ENCODE data around the gene DHRSX.
"Not testable (repeated sequence)": the region's sequence is repeated elsewhere in the genome, so short reads cannot be mapped to it uniquely, and the experiment has no call there.

DHRSX gene

GRCh38 chrX:2419418-2419817, 81.4 kb downstream of the DHRSX start:
- not testable (repeated sequence) for DNase-seq

- no peak for DNase-seq
Observed at GRCh38 chrX:2418000-2418399, 82.8 kb downstream of the DHRSX start.

GRCh38 chrX:2416851-2417604, 83.7 kb downstream of the DHRSX start:
- no peak for DNase-seq

- DNase-seq: no peak
Observed at GRCh38 chrX:2414384-2414783, 86.4 kb downstream of the DHRSX start.

GRCh38 chrX:2413969-2414368, 86.8 kb downstream of the DHRSX start:
- DNase-seq: no peak

GRCh38 chrX:2412131-2412530, 88.6 kb downstream of the DHRSX start:
- DNase-seq: no peak

- no peak for DNase-seq
Observed at GRCh38 chrX:2410279-2411020, 90.3 kb downstream of the DHRSX start.

GRCh38 chrX:2409796-2410195, 91.0 kb downstream of the DHRSX start:
- DNase-seq: no peak

GRCh38 chrX:2408856-2409255, 91.9 kb downstream of the DHRSX start:
- DNase-seq: no peak

- no peak for DNase-seq
Observed at GRCh38 chrX:2406891-2407518, 93.8 kb downstream of the DHRSX start.

- no peak for DNase-seq
Observed at GRCh38 chrX:2404776-2405175, 96.0 kb downstream of the DHRSX start.

GRCh38 chrX:2402361-2402690, 98.5 kb downstream of the DHRSX start:
- no peak for DNase-seq

GRCh38 chrX:2401590-2402360, 99.0 kb downstream of the DHRSX start:
- no peak for DNase-seq

- DNase-seq: no peak
Observed at GRCh38 chrX:2401201-2401589, 99.6 kb downstream of the DHRSX start.

GRCh38 chrX:2398064-2398656, 102.6 kb downstream of the DHRSX start:
- no peak for DNase-seq

GRCh38 chrX:2397229-2398063, 103.3 kb downstream of the DHRSX start:
- no peak for DNase-seq

- DNase-seq: no peak
Observed at GRCh38 chrX:2395261-2395992, 105.3 kb downstream of the DHRSX start.

GRCh38 chrX:2391869-2392606, 108.7 kb downstream of the DHRSX start:
- DNase-seq: no peak

GRCh38 chrX:2390754-2391153, 110.0 kb downstream of the DHRSX start:
- DNase-seq: no peak

GRCh38 chrX:2389731-2390130, 111.0 kb downstream of the DHRSX start:
- not testable (repeated sequence) for DNase-seq

GRCh38 chrX:2389324-2389723, 111.5 kb downstream of the DHRSX start:
- no peak for DNase-seq

Measured in NCI-H2029 (cell line).